Stimulated activated CD4-positive, alpha-beta T cell treated with anti-CD3 and anti-CD28 coated beads, Interleukin-2, amount 100 ng/mL, for 48 hours (primary cell): ENCODE results near the gene GRB14.
"Not testable (repeated sequence)": the region's sequence is repeated elsewhere in the genome, so short reads cannot be mapped to it uniquely, and the experiment has no call there.

Source experiments
- DNase-seq, 2 donors: peaks; one replicate each; pipeline ENCODE4 v3.0.0-alpha.2; 2020

The GRB14 gene

DNA sequence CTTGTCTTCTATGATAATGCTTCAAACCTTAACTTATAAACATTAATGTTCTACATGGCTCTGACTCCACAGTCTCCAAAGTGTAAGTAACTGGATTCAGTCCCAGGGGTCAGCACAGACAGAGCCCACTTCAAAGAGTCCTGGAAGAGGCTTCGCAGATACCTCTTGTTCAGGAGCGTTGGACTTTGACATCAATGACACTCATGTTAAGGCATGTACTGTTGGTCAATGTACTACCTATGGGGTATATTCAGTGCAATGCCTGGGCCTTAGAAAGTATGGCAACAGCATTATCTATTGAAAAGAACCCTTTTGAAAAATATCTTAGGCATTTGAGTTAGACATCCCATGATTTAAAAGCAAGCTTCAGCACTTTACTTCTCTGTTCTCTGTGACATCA is 143.1 kb downstream of the GRB14 start:
- DNase-seq, result no peak

DNA sequence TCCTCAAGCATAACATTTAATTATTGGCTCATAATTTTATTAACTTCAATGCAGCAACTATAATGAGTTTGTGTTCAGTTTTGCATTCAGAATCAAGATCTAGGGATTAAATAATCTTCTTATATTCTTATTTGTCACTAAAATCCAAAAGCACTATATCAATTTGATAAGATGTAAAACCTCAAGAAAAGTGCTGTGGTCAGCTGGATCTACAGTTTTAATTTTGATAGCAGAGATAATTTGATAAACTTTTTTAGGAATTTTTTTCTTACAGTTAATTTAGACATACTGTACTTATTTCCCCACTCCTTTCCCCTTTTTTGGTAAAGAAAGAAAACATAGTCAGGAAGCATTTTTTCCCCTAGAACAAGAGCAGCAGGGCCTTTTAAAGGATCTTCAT is 146.4 kb downstream of the GRB14 start:
- DNase-seq, result no peak

DNA sequence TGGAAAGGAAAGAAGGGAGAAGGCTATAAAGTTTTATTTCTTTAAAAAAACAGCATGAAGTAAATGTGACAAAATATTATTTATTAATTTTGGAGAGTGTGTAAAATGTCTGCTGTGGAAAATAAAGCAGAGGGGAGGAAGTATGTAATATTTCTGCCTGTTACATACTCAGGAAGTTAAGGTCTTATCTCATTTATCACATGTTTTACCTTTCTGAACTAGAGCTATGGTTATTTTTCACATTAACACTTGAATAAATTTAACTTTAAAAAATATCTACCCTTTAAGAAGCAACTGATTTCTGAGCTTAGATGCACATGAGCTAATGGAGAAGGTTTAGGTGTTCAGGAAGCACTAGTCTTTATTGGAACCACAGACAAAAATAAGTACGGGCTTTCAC is 148.3 kb downstream of the GRB14 start:
- no peak for DNase-seq

DNA sequence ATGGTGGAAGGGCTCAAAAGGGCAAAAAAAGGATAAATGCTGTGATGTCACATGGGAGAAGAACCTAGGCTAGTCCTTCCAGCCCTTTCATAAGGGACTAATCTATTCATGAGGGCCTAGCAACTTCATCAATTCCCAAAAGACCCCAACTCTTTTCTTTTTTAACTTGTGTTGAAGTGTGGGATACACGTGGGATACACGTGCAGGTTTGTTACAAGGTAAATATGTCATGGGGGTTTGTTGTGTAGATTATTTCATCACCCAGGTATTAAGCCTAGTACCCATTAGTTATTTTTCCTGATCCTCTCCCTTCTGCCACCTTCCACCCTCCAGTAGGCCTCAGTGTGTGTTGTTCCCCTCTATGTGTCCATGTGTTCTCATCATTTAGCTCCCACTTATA is 156.2 kb downstream of the GRB14 start:
- DNase-seq, result not testable (repeated sequence)

DNA sequence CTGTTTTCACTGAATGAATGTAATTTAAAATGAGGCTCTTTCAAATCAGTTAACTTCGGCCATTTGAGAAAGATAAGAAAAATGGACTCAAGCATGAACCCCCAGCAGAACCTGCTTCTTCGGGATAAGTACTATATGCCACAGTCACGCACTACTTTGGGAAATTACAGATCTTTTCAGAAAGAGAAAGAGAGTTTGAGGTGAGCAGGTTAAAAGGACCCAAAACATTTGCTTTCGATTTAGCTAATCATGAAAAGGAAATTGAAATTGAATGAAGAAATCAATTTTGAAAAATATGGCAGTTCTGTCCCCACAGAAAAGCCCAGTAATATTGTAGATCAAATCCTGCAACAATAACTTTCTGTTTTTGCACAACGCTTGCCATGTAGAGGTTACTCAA is 156.9 kb downstream of the GRB14 start:
- DNase-seq, result no peak

DNA sequence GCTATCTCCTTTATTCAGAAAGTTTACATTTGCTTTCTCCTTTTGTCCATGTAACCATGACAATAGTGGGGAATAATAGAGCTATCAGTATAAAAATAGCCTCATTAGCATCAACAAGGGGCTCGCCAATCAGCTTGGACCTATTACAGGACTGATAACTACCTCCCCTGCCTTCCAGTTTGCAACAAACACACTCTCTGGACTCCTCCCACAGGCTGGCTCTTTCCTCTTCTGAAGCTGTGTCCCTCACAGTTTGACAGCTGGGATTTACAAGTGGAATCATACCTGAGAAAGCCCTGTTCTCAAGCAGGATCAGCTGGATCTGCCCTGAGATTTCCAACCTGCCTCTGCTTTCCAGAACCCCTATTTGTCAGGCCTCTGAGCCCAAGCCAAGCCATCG is 162.5 kb downstream of the GRB14 start:
- DNase-seq, result no peak

DNA sequence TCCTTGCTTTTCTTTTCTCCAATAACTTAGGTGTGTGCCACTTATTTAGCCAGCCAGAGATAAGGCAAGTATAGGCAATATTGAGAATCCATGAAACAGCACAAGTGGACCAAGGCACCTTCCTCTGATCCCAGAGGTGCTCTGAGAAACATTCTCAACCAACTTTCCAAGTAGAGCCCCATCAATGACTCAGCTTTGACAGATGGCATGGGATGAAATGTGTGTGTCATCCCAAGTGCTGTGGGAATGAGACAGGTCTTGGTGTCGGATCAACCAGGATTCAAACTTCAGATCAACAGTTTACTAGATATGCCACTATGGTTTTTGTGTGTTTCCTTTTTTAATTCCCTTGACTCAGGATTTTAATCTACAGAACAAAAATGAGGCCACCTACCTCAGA is 164.0 kb downstream of the GRB14 start:
- DNase-seq, result no peak

DNA sequence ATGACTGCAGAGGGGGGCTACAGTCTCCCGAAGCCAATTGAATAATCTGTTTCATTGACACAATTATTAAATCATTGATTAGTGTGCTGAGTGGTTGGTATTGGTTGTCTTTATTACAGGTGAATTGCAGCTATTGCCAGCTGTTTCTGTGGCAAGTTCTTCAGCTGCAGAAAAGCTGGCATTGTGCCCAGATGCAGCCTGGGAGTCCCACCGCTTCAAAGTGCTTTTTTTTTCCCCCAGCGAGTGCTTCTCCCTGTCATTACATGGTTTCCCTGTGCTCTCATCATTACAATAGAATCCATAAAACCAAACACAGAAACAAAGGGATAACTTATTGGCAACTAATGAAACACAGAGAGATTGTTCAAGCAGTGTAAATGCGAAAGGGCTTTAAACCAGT is 164.7 kb downstream of the GRB14 start:
- DNase-seq, result no peak

DNA sequence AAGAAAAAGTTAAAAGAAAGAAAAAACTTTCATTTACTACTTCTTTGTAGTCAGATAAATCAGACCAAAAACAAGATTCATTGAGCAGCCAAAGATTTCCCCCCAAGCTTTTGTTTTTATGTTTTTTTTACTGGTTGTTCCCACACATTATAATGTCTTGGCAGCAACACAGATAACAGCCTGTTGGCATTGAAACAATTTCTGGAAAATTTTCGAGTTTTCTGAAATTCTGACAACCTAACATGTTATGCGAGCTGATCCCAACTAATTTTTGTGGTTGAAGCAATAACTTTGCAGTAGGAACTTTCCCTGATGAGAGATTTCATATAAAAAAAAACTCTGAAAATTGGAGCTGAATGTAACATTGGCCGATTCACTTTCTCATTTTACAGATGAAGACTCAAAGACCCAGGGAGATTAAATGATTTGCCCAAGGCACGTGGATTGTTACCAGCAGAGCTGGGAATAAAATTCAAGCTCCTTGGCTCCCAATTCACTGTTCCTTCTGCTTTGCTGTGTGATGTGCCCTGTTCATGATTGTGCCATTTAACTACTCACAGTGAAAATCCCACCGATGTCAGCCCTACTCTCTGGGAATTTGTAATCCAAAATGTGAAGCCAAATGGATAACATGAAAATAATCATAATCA is 167.5 kb downstream of the GRB14 start:
- DNase-seq, result no peak

DNA sequence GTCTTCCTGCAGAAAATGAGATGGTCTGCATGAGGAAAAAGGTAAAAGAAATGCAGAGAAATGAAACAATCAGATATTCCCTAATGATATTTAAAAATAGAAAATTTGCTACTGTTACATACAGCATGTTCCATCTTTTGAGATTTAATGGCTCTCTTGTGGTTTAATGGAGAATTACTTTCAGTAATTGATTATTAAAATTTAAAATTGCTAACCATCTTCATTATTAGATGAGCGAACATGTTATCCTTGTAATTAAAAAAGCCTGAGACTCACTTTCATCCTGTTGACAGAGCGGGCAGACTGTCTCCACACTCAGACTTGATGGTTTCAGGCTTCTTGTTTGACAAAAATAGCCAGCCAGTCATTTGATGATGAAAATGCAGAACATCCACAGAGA is 171.0 kb downstream of the GRB14 start:
- no peak for DNase-seq

DNA sequence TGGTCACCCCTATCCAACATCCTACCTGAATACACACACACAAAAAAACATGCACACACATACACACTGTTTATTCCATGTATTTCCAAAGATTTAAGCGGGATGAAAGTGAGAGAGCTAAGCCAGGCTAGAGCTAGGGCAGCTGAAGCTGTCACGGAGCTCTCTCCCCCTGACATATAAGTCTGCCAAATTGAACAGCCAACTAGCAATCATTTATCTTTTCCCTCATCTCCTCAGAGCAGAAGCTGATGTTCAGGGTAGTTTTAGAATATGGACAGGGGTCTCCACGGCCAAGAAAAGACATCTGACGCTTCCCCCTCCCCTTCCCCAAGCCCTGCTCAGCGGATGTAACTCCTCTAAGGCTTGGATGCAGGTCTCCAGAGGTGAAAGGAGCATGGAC is 171.6 kb downstream of the GRB14 start:
- no peak for DNase-seq

DNA sequence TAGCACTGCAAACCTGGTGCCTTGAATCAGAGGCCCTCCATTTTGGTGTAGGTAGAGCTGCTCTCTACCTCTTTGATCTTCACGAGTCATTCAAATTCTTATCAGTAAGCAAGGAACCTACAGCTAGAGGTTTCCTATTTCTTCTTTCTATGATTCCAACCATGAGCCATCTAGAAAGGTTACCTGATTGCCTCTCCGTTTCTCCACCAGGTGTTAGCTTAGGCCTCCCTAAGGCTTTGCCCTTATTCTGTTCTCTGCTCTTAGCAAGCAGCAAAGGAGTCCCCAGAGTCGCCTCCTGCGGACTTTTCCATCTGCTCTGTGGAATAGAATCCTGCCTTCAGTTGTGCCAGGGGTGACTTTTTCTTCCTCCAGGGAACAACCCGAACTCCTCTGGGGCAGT is 173.6 kb downstream of the GRB14 start:
- DNase-seq, result no peak
